ENCODE data around the gene AK4.

Gene AK4

DNA sequence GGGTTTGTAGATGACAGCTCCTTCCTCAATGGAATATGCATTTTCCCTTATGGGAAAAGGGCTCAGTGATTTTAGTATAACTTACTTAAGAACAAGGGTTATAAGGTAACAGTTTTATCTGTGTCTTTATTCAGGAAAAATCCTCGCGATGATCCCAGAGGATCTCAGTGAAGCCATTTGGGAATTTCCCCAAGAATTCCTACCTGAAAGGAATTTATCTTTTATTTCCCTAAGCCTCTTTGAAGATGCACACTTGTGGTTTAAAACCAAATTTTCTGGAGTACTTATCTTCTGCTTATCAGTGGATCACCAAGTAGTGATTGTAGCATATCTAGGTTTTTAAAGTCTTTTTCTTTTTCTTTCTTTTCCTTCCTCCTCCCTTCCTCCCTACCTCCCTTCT lies 58.8 kb downstream of the AK4 start:
- no peak for TF ChIP-seq POLR2A (IDR thresholded peaks at IDR 0.05; ENCODE audit: low read length)
- TF ChIP-seq GATA1 (IDR thresholded peaks at IDR 0.05; ENCODE audit: low read depth, low read length) = no peak
- DNase-seq = no peak

DNA sequence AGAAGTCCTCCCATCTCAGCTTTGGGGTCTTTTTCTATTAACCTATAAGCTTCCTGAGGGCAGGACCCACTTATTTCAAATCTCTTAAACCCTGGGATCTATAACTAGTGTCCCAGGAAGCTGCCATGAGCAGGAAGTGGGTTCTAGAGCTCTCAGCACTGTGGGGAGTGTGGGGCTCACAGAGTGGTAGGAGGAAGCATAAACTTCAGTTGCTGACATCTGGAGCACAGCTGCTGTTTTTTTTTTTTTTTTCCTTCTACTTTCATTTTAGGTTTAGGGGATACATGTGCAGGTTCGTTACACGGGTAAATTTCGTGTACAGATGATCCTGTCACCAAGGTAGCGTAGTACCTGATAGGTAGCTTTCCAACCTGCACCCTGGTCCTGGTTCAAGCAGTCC lies 59.3 kb downstream of the AK4 start:
- TF ChIP-seq POLR2A (IDR thresholded peaks at IDR 0.05; ENCODE audit: low read length) = no peak
- TF ChIP-seq GATA1 (IDR thresholded peaks at IDR 0.05; ENCODE audit: low read depth, low read length) = no peak
- no peak for DNase-seq

DNA sequence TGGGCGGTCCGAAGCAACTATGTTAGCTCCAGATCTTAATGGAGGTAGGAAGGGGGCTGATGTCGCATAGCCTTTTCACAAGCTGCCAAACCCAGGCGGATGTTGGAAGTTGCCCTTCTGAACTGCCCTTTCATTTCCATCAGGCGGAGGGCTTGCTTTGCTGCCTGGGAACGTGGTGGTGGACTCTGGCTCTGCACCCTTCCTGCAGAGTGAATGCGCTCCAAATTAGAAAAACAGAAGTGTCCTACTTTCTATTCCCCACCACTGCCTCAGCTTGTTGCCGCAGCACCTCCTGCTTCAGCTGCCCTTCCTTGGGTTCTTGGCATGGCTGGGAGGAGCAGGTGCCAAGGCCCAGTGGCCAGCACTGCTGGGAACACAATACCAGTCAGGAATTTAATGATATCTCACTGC lies 60.6 kb downstream of the AK4 start:
- TF ChIP-seq POLR2A (IDR thresholded peaks at IDR 0.05; ENCODE audit: low read length) (no peak), GATA1 (IDR thresholded peaks at IDR 0.05; ENCODE audit: low read depth, low read length) (no peak)
- DNase-seq = no peak

DNA sequence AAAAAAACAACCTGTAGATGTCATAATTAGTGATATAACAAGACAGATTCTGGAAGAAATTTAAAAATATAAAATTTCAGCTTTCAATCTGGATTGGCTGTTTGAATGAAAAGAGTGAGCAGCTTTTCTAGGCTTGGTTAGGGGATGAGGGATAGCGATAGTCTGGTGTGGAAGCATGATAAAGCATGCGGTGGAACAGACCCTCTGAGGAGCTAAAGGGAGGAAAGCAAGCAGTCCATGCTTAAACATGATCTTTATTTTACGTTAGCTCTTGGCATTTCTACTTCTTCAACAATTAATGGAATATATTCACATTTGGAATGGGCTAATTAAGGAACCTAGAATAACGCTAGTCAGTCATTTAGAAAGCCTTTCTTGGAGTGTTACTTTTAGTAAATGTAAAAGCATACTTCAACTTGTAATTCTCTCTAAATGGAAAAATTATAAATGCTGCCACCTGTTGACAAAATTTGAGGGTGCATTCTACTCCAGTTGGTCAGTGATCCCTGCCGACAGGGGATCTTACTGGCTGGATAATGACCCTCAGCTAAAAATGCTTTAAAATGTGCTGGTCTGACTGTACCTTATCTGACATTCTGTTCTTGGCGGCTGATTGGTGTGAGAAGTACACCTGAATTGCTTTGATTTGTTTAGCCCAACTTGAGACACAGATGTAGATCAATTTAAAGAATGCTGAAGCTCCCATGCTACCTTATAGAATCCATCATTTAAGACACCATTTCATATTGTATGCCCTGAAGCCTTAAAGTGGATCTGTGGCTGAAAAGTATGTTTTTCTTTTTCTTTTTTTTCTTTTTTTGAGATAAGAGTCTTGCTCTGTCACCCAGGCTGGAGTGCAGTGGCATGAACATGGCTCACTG lies 61.2 kb downstream of the AK4 start:
- TF ChIP-seq GATA1 (IDR thresholded peaks at IDR 0.05; ENCODE audit: low read depth, low read length) = no peak
- no peak for TF ChIP-seq POLR2A (IDR thresholded peaks at IDR 0.05; ENCODE audit: low read length)
- DNase-seq = peak; percentile 63 to 74

DNA sequence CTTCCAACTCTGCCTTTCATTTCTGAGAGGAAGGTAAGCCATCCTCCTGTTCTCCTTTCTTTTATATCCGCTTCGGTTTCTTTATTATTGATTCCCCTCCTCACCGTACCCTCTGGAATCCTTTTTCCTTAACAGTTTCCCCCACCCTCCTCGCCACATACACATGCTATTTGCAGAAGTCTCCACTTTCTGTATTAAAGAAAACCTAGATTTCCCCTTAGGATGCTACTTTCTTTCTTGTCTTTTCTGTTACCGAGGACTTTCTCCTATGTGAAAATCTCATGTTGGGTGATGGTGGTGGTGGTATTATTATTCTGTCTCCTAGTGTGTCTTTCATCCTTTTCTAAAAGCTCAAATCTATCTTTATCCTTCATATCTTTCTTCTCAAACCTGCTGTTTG lies 62.3 kb downstream of the AK4 start:
- DNase-seq = no peak
- TF ChIP-seq POLR2A (IDR thresholded peaks at IDR 0.05; ENCODE audit: low read length) = no peak
- TF ChIP-seq GATA1 (IDR thresholded peaks at IDR 0.05; ENCODE audit: low read depth, low read length) = no peak

DNA sequence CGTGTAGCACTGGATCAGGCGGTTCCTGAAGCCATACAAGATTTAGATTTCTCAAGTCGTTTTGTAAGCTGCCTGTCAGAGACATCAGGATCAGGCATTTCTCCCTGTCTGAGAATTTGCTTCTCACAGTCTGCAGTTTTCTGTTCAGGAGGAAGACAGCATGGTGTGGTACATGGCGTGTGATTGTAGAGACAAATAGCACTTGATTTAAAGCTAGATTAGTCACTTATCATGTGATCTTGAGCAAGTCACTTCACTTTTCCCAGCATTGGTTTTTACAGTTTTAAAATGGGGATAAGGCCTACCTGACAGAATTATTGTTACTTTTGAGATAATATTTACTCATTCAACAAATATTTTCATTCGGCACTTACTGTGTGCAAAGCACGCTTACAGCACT lies 63.3 kb downstream of the AK4 start:
- DNase-seq = no peak
- TF ChIP-seq POLR2A (IDR thresholded peaks at IDR 0.05; ENCODE audit: low read length) = no peak
- TF ChIP-seq GATA1 (IDR thresholded peaks at IDR 0.05; ENCODE audit: low read depth, low read length) = no peak

DNA sequence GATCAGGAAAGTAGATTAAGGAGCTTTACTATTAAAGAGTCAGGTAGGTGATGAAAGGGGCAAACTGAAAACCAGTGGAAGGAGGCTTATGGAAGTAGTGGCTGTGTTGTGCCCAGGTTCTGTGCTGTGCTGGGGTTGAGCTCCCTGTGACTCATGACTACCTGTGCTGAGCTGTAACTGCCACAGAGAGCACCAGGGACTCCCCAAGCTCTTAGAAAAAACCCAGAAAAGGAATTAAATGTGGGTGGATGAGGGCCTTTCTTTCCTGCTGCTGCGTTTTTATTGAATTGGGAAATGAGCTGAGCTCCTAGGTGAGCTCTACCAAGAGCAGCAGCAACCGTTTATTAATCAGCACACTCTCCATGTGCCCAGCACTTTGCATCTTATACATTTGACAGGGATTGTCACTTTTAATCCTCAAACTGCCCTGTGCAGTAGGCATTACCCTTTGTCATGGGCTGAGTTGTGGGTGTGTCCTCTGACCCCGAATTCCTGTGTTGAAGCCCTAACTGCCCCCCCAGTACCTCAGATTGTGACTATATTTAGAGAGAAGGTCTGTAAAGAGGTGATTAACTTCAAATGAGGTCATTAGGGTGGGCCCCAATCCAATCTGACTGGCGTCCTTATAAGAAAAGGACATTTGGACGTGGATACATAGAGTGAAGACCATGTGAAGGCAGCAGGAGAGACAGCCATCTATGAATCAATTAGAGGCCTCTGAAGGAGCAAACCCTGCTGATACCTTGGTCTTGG lies 65.4 kb downstream of the AK4 start:
- DNase-seq = peak; percentile 56 to 72
- TF ChIP-seq GATA1 (IDR thresholded peaks at IDR 0.05; ENCODE audit: low read depth, low read length) (no peak), POLR2A (IDR thresholded peaks at IDR 0.05; ENCODE audit: low read length) (no peak)

DNA sequence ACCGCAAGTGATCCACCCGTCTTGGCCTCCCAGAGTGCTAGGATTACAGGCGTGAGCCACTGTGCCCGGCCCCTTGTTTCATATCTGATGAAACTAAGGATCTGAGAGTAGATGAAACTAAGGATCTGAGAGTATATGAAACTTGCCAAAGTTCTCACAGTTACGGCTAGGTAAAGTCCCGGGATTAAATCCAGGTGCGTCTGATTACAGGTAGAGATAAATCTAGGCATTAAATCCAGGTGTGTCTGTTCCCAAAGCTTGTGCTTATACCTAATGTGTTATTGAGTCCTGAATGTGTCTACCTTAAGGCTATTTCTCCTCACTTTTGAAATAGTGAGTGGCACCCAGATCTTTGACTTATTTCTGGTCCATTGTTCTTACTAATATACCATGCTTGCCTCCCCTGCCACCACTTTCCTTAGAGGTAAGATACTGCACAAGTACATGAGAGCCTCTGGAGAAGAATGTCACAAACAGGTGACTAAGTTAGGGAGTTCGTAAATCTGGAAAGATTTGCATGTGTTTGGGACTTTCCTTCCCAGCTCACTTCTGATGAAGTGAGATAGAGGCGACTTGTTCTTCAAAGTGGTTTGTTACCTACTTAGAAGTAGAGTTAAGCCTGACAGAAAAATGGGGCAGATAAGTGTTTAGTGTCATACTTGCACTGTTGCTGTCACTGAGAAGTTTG lies 66.5 kb downstream of the AK4 start:
- TF ChIP-seq GATA1 (IDR thresholded peaks at IDR 0.05; ENCODE audit: low read depth, low read length) (no peak), POLR2A (IDR thresholded peaks at IDR 0.05; ENCODE audit: low read length) (no peak)
- no peak for DNase-seq

DNA sequence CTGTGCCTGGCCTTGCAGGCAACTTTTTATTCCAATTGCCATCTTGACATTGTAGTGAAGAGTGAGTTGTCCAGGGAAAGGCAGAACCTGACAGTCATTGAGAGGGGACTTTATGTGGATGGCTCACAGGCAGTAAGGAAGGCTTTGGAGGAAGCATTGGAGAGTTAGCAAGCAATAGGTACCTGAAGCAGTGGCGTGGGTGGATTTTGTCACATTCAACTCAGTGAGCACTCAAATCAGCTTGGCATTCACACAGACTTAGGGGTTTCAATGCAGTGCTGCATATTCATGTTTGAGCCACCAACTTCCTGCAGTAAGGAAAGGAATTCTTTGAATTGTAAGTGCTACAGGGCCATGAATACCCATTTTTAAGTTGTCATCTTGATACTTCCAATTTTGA lies 69.0 kb downstream of the AK4 start:
- DNase-seq = no peak
- no peak for TF ChIP-seq GATA1 (IDR thresholded peaks at IDR 0.05; ENCODE audit: low read depth, low read length)
- TF ChIP-seq POLR2A (IDR thresholded peaks at IDR 0.05; ENCODE audit: low read length) = no peak

DNA sequence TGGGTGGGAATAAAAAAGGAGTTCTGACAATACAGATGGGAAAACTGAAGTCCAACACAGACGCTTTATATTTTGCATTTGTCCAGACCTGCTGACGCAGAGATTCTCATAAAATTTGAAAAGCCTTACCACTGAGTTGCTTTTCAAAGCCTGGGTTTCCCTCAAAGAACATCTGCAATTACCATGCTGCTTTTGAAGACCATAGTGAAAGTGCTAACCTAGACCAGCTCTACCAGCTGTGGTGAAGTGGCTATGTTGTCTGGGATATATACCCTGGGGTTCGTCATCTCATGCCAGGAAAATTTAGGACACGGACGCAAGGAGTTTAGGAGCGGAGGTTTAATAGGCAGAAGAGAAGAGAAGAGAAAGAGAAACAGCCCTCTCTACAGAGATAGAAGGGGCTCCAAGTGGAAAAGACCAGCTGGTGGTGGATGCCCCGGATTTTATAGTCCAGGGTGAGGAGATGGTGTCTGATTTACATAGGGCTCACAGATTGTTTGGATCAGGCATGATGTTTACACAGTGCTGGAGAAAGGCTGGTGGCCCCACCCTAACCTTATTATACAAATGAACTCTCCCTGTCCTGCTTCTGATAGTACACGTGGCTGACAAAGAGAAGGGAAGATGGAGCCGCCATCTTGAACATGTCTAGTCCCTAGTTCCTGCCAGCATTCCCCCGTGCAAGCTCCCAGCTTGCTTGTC lies 73.8 kb downstream of the AK4 start:
- no peak for DNase-seq
- TF ChIP-seq GATA1 (IDR thresholded peaks at IDR 0.05; ENCODE audit: low read depth, low read length) (no peak), POLR2A (IDR thresholded peaks at IDR 0.05; ENCODE audit: low read length) (no peak)

DNA sequence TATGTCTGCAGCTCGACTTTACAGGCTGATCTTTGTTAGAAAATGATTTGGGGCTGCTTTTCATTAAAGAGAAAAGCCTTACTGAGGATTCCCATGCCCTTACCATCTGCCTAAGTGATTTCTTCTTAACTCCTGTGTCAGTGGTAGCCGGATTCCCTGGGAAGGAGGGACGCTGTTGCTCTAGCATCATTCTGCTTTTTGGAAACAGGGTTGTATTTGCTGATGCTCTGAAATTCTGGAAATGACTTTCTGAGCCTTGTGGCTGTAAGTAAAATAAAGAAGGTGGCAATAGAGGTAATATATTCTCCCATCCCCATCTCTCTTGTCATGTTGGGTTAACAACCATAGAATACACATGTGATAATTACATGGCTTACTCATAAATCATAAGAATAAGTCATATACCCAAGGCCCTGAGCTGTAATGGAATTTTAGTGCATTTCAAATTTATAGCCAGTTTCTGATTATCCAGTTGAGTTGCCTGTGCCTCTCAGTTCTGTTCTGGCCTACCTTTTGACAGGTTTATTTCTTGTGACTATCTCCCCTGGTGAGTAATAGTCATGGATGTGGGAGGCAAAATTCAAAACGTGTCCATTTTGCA lies 74.4 kb downstream of the AK4 start:
- TF ChIP-seq GATA1 (IDR thresholded peaks at IDR 0.05; ENCODE audit: low read depth, low read length) (no peak), POLR2A (IDR thresholded peaks at IDR 0.05; ENCODE audit: low read length) (no peak)
- no peak for DNase-seq

DNA sequence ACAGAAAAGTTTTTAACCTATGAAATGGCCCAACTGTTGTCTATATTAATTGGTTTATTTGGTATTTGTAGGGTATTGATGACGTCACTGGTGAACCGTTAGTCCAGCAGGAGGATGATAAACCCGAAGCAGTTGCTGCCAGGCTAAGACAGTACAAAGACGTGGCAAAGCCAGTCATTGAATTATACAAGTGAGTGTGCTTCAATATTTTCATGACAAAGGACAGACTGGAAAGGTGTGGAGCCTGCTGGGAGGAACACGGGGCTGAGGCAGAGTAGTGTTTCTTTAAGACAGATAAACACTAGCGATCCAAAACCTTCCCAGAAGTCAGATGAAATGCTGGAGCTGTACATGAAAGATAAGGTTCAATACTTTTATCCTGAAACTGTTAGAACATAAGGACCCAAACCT lies 76.7 kb downstream of the AK4 start:
- DNase-seq = peak; percentile 75 to 78
- TF ChIP-seq POLR2A (IDR thresholded peaks at IDR 0.05; ENCODE audit: low read length) (peak; percentile 47), GATA1 (IDR thresholded peaks at IDR 0.05; ENCODE audit: low read depth, low read length) (no peak)

DNA sequence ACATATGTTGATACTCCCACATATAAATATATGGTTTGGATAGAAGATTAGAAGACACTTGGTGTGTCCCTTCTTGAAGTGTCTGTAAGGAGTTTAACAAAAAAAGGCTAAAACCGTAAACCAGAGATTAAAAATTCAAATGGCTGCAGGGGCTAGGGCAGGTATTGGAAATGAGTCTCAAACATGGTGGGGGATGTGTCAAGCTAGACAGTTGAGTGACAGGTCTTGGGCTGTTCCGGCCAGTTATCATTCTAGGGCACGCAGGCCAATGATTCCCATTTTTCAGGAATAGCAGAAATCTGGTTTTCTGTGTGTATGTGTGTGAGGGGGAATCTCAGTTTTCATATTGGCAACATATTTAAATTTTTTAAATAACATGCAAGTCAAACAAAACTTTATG lies 77.2 kb downstream of the AK4 start:
- TF ChIP-seq GATA1 (IDR thresholded peaks at IDR 0.05; ENCODE audit: low read depth, low read length) (no peak), POLR2A (IDR thresholded peaks at IDR 0.05; ENCODE audit: low read length) (no peak)
- no peak for DNase-seq
